Gastroesophageal sphincter (tissue), 4 donors: Measurements from ENCODE around the gene FOXE1. TPM values are rescaled to one million over a fixed set of nuclear protein-coding genes. Genes with fewer than 3 reads are reported as not detected.

Experiments used
- ATAC-seq: fragments of 150-250 bp; one replicate; pipeline ENCODE4 v1.9.1; 2016; ENCODE audit warnings: mild to moderate bottlenecking, moderate library complexity
- H3K27ac ChIP-seq, 4 donors: fragments of 200-600 bp; sonication (generic) in 3 of 4; 1 replicate in 3 of 4; 2 replicates in 1 of 4; pipeline ENCODE4 v1.5.1; 2016 to 2019
- H3K27me3 ChIP-seq: fragments of 200-600 bp; sonication (generic); one replicate; pipeline ENCODE4 v1.5.1; 2019
- H3K36me3 ChIP-seq, 2 donors: fragments of 200-600 bp; sonication (generic); one replicate each; pipeline ENCODE4 v1.5.1; 2019; ENCODE audit warnings: control low read depth in 1 of 2
- H3K4me1 ChIP-seq, 3 donors: fragments of 200-600 bp; sonication (generic); 1 replicate in 2 of 3; 2 replicates in 1 of 3; pipeline ENCODE4 v1.5.1; 2016 to 2019; ENCODE audit warnings: control low read depth in 2 of 3
- H3K4me3 ChIP-seq, 2 donors: fragments of 200-600 bp; sonication (generic); one replicate each; pipeline ENCODE4 v1.5.1; 2019; ENCODE audit warnings: mild to moderate bottlenecking in 1 of 2, moderate library complexity in 1 of 2
- H3K9me3 ChIP-seq, 3 donors: fragments of 200-600 bp; sonication (generic); one replicate each; pipeline ENCODE4 v1.5.1; 2017 to 2019; ENCODE audit warnings: control low read depth in 2 of 3
- EP300 ChIP-seq: sonication (generic); formaldehyde crosslinking; IDR thresholded peaks from one replicate; pipeline ENCODE4 v1.6.1; 2017; ENCODE audit warnings: antibody characterized with exemption, mild to moderate bottlenecking
- POLR2A ChIP-seq, 2 donors: fragments of 450-650 bp; IDR thresholded peaks; one replicate each; pipeline ENCODE4 v1.6.1; 2017; ENCODE audit warnings: antibody characterized with exemption in 2 of 2, mild to moderate bottlenecking in 2 of 2, moderate library complexity in 1 of 2
- POLR2AphosphoS5 ChIP-seq: sonication (generic); formaldehyde crosslinking; IDR thresholded peaks from one replicate; pipeline ENCODE4 v1.6.1; 2017; ENCODE audit warnings: antibody characterized with exemption
- WGBS, 2 donors: methylation state at CpG; one replicate each; pipeline ENCODE4 v1.1.5; 2018; ENCODE audit warnings: low coverage in 1 of 2; 5-methylcytosine and 5-hydroxymethylcytosine counted together
- total RNA-seq, 4 donors: library from RNA; depleted of rRNA; stranded (reverse); fragments of >200 nt; gene quantifications; one replicate each; pipeline ENCODE4 v1.1.0, GENCODE V29; 2016
- TF ChIP-seq, protein P1 (sequence below), 4 experiments: fragments of 200-600 bp in 2 of 4; fragments of 450-650 bp in 2 of 4; sonication (generic) in 1 of 4; IDR thresholded peaks; one replicate each; pipeline ENCODE4 v1.5.1; 2017 to 2019; ENCODE audit warnings: antibody characterized with exemption in 4 of 4, mild to moderate bottlenecking in 2 of 4, moderate library complexity in 2 of 4

The FOXE1 gene
- total RNA-seq, 4 donors from 2014 or later, result 0.08 to 0.79 TPM; not detected in 2

DNA sequence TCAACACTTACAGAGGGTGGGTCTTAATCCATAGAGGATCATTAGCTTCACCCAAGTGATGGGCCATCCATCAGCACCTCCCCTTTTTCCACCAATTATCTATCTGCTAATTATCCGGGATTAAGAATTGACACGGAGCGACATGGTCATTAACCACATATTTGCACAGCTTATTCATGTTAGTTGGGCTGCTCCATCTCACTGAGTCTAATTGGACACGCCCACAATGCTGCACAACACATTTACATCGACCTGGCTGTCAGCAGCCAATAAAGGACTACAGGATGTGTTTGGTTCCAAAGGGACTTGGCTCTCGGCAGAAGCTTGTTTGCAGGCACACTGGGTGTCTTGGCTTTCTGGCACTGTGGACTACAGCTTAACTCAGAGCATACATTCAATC lies 21.6 kb downstream of the FOXE1 start:
- TF ChIP-seq POLR2AphosphoS5, result no peak
- no peak for TF ChIP-seq POLR2A (IDR thresholded peaks at IDR 0.05)
- no peak for TF ChIP-seq EP300
- TF ChIP-seq, protein P1, sequence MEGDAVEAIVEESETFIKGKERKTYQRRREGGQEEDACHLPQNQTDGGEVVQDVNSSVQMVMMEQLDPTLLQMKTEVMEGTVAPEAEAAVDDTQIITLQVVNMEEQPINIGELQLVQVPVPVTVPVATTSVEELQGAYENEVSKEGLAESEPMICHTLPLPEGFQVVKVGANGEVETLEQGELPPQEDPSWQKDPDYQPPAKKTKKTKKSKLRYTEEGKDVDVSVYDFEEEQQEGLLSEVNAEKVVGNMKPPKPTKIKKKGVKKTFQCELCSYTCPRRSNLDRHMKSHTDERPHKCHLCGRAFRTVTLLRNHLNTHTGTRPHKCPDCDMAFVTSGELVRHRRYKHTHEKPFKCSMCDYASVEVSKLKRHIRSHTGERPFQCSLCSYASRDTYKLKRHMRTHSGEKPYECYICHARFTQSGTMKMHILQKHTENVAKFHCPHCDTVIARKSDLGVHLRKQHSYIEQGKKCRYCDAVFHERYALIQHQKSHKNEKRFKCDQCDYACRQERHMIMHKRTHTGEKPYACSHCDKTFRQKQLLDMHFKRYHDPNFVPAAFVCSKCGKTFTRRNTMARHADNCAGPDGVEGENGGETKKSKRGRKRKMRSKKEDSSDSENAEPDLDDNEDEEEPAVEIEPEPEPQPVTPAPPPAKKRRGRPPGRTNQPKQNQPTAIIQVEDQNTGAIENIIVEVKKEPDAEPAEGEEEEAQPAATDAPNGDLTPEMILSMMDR (IDR thresholded peaks at IDR 0.05), result no peak
- Histone ChIP-seq H3K4me1 (peaks cover 0 to 9% (median 0%) of the 10 kb centered on the region in 3 donors), H3K4me3 (no peak overlapping the region), H3K27ac (no peak overlapping the region), H3K36me3 (no peaks in the 10 kb centered on the region), H3K27me3 (no peaks in the 10 kb centered on the region), H3K9me3 (no peaks in the 10 kb centered on the region)
- WGBS, 2 donors, result 61 to 88% methylated on average over 4 to 6 of the region's 6 CpGs
- ATAC-seq, result no peak

DNA sequence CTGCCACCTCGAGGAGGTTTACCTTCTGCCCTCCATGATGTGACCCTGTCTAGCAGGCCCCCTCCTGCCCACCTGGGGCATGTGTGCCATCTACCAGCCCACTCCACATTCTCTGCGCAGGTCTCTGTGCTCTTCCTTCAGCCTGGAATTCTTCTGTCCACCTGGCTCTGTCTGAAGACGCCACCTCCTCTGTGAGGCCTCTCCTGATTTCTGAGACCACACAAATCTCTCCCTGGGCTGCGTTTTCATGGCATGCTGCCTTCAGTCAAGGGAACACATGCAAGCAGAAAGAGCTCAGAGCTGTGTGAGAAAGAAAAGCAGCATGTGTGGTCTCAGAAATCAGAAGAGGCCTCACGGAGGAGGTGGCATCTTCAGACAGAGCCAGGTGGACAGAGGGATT lies 22.1 kb downstream of the FOXE1 start:
- H3K36me3 ChIP-seq, result no peaks in the 10 kb centered on the region
- WGBS, 2 donors, result 82% methylated on average over 1 of the region's 5 CpGs; no CpG with 5 or more reads in 1 of the 2 donors
- no peaks in the 10 kb centered on the region for H3K27me3 ChIP-seq
- no peak for ATAC-seq
- H3K9me3 ChIP-seq, result no peaks in the 10 kb centered on the region
- H3K4me3 ChIP-seq, result no peak overlapping the region
- peaks cover 0 to 9% (median 0%) of the 10 kb centered on the region in 3 donors for H3K4me1 ChIP-seq
- TF ChIP-seq, protein P1 (IDR thresholded peaks at IDR 0.05), result no peak
- TF ChIP-seq POLR2AphosphoS5 (no peak), EP300 (no peak), POLR2A (IDR thresholded peaks at IDR 0.05) (no peak)
- no peak overlapping the region for H3K27ac ChIP-seq

DNA sequence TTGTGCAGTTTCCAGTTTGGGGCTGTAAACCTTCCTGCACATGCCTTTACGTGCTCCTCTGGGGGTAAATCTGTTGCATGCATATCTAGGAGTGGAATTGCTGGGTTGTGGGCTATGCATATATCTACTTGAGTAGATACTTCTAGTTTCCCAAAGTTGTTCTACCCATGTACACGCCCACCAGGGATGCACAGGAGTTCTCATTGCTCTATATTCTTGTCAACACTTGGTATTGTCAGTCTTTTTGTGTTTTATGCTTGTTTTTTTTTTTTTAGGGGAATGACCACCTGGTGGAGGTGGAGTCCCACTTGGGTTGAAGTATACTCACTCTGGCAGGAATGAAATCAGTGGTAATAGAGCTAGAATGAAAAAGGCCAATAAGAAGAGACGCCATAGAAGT lies 23.0 kb downstream of the FOXE1 start:
- 80 to 90% methylated on average over 2 to 3 of the region's 3 CpGs for WGBS, 2 donors
- ATAC-seq, result no peak
- Histone ChIP-seq H3K27ac (no peak overlapping the region), H3K4me1 (peaks cover 0 to 9% (median 0%) of the 10 kb centered on the region in 3 donors), H3K27me3 (no peaks in the 10 kb centered on the region), H3K4me3 (no peak overlapping the region), H3K9me3 (no peaks in the 10 kb centered on the region), H3K36me3 (no peaks in the 10 kb centered on the region)
- TF ChIP-seq POLR2A (IDR thresholded peaks at IDR 0.05) (no peak), POLR2AphosphoS5 (no peak), EP300 (no peak)
- TF ChIP-seq, protein P1 (IDR thresholded peaks at IDR 0.05), result no peak

DNA sequence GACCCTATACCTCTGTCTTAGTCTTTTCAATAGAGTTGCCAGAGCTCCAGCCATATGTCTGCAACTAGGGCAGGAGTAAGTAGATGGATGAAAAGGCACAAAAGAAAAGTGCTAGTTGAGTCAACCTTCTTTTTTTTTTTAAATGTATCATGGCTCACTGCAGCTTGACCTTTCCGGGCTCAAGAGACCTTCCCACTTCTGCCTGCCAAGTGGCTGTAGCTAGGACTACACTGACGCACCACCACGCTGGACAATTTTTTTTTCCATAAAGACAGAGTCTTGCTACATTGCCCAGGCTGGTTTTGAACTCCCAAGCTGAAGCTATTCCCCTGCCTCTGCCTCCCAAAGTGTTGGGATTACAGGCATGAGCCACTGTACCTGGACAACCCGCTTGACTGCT lies 27.3 kb downstream of the FOXE1 start:
- no peaks in the 10 kb centered on the region for H3K9me3 ChIP-seq
- whole genome bisulfite sequencing, 2 donors, result 61% methylated on average over 3 of the region's 4 CpGs; no CpG with 5 or more reads in 1 of the 2 donors
- TF ChIP-seq POLR2A (IDR thresholded peaks at IDR 0.05) (no peak), EP300 (no peak), POLR2AphosphoS5 (no peak)
- TF ChIP-seq, protein P1 (IDR thresholded peaks at IDR 0.05), result no peak
- no peaks in the 10 kb centered on the region for H3K27me3 ChIP-seq
- H3K4me1 ChIP-seq, result peaks cover 0 to 9% (median 0%) of the 10 kb centered on the region in 3 donors
- H3K27ac ChIP-seq, result no peak overlapping the region
- no peak for ATAC-seq
- H3K4me3 ChIP-seq, result no peak overlapping the region
- H3K36me3 ChIP-seq, result no peaks in the 10 kb centered on the region
